ENCODE measurements around the gene AXIN1.
"Not testable (repeated sequence)": the region's sequence is repeated elsewhere in the genome, so short reads cannot be mapped to it uniquely, and the experiment has no call there.

AXIN1 gene

DNA sequence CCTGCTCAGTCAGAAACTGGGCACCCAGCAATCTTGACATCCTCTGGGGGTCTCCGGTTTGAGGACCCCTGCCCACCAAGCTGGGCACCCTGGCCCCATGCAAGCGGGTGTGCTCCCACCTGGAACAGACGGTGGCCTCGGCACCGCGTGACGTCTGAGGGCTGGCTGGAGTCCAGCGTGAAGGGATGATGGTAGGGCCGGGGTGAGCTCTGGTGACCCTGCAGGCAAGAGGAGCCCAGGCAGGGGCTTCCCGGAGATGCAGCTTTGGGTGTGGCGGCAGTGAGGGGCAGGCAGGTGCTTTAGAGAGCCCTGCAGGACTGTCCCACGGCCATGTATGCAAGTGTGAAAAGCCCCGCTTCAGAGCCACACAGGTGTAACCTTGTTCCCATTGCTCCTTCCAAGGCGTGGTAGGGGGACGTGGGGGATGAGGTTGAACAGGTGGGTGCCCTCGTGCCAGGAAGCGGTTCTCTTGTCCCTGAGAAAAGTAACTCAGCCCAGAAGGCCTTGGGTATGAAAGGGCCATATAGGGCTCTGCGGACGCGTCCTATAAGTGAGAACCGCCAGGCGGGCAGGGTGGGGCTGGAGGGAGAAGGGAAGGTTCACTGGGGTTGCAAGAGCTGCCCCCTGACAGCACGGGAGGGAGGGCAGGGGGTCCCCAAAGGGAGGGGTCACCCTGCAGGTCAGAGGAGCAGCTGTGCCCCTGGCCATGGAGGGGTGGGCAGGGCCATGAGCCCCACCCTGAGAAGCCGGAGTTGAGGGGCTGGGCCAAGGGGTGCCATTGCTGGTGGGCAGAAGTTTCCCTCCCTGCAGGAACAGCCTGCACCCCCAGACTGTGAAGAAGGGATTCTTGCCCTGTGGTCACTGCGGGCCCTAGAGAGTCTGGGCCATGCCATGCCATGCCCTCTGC lies 86.0 kb downstream of the AXIN1 start:
- no peak for DNase-seq (ENCODE audit: low spot score)

DNA sequence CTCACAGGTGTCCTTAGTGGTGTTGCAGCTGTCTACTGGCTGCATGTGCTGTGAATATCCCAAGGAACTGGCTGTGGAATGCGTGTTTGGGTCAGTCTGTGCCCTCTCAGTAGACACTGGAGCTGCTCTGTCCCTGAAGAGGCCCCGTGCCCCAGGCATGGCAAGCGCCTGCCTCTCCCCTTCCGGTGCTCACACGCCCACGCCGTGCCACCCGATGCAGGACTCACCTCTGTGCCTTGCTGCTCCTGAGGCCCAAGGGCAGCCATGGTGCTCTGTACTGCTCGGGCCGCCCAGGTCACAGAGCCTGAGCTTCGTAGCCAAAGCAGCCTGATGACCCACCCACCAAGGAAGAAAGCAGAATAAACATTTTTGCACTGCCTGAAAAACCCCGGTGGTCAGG lies 86.8 kb downstream of the AXIN1 start:
- no peak for DNase-seq (ENCODE audit: low spot score)

DNA sequence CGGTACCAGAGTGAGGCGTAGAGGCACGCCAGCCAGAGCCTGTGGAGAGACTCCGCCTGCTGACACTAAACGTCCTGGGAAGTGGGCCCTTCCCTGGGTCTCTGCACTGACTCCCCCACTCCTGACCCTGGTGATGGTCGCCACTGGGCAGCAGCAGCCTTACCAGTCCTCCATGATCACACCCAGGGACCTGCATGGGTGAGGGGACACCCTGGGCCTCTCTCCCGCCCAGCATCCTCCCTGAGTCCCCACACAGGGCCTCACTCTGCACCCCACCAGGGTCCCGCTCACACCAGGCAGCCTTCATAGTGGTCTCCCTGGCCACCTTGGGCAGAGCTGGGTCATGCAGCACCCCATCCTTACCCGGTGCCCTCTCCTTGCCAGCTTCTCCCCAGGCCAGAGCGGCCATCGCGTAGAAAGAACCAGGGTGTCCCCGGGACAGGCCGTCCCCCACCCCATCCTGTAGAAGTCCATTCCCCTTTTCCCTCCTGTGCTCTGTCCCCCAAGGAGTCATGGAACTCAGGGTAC lies 87.5 kb downstream of the AXIN1 start:
- DNase-seq (ENCODE audit: low spot score), result no peak

DNA sequence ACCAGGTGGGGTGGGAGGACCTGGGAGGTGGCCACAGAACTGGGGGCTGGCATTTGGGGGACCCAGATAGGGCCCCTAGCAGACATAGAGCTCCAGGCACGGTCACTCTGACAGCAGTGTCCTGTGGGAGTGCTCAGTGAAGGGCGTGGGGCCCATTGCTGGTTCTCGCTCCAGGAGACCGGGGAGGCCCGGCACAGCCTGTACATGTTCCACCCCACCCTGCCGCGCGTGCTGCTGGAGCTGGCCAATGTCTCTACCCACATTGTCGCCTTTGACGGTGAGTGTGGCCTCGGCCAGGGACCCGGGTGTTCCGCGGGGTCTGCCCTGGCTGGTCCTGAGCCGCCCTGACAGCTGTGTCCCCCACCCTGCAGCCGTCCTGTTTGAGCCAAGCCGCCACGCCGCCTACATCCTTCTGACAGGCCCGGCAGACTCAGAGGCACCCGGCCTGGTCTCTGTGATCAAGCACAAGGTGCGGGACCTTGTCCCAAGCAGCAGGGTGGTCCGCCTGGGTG lies 88.0 kb downstream of the AXIN1 start:
- DNase-seq (ENCODE audit: low spot score), result no peak

DNA sequence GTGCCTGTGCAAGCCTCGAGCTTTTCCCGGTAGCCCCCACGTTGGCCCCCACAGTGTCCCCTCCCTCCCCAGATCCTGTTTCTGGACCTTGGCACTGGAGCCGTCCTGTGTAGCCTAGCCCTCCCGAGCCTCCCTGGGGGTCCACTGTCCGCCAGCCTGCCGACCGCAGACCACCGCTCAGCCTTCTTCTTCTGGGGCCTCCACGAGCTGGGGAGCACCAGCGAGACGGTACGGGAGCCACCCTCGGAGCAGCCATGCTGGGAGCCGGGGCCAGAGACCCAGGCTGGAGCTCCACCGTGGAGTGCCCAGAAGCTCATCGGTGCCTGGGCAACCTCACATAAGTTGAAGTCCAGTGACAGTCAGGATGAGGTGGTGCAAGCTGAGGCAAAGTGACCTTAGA lies 88.6 kb downstream of the AXIN1 start:
- DNase-seq (ENCODE audit: low spot score), result no peak

DNA sequence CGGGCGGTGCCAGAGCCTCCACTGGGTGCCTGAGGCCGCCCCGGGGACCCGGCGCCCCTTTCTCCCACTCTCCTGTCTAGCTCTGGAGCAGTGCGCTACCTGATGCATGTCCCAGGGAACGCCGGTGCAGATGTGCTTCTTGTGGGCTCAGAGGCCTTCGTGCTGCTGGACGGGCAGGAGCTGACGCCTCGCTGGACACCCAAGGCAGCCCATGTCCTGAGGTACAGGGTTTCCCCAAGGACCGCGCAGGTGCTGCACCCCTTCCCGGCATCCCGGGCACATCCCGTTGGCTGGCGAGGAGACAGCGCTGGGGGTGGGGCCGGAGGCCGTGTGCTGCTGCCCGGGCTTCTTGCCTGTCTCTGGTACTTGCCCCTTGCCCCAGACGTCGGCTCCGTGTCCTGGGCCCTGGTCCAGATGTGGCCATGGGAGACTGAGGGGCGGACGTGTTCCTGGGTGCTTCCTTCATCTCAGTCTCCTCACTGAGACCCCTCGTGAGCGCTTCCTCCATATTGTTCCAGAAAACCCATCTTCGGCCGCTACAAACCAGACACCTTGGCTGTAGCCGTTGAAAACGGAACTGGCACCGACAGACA lies 89.2 kb downstream of the AXIN1 start:
- DNase-seq (ENCODE audit: low spot score), result no peak

DNA sequence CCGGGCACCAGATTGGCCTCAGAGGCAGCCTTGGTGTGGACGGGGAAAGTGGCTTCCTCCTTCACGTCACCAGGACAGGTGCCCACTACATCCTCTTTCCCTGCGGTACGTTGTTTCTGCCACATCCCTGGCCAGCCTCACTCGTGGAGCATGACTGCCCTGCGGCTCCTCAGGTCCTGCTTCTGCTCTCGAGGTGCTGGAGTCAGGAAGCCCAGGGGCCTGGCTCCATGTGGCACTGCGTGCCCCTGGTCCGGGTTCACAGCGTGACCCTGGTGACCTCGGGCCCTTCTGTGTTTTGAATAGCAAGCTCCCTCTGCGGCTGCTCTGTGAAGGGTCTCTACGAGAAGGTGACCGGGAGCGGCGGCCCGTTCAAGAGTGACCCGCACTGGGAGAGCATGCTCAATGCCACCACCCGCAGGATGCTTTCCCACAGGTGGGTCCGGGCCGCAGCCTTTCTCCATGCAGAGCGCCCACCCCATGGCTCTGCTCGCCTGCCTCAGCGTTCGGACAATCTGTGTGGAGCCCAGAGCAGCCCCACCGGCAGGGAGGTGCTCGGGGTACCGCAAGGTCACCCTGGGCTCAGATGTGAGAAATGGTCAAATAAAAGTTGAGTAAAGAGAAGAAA lies 90.3 kb downstream of the AXIN1 start:
- no peak for DNase-seq (ENCODE audit: low spot score)

DNA sequence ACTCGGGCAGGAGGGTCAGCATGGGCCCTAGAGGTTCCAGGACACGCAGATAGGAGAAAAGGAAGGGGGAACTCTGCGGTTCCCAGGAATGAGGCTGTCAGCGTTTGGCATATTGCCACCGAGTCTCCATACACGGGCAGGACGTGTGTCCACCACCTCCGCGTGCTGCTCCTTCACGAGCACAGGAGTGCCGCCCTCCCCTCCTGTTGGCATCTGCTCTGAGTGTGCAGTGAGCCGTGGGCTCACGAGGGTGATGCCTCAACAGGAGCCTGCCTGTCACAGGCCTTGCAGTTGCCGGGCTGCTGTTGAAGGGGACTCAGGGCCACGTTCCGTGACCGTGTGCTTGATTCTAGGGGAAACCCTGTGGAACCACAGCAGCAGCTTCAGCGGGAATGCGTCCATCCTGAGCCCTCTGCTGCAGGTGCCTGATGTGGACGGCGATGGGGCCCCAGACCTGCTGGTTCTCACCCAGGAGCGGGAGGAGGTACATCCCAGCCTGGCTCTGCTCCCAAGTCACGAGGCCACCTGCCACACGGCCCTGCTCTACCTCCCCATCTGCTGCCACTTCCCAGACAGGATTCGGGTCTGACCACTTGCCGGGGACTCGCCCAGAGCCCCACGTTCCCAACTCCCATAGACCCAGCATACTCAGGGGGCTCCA lies 91.4 kb downstream of the AXIN1 start:
- no peak for DNase-seq (ENCODE audit: low spot score)

DNA sequence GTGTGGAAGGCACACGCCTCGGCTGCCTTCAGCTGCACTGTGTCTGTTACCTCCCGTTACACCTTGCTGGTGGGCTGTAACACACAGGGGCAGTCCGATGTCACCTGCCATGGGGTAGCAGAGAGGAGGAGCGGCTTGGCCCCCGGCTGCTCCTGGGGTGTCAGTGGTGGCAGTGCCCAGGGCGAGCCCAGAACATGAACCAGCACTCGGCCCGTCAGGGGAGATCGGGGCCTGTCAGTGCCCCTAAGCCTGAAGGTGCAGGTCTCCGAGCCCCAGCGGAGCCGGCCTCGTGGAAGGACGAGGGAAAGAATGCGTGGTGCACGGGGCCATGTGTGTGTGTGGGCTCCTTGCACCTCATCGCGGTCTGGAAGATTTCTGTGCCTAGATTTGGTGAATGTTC lies 92.2 kb downstream of the AXIN1 start:
- DNase-seq (ENCODE audit: low spot score), result no peak

DNA sequence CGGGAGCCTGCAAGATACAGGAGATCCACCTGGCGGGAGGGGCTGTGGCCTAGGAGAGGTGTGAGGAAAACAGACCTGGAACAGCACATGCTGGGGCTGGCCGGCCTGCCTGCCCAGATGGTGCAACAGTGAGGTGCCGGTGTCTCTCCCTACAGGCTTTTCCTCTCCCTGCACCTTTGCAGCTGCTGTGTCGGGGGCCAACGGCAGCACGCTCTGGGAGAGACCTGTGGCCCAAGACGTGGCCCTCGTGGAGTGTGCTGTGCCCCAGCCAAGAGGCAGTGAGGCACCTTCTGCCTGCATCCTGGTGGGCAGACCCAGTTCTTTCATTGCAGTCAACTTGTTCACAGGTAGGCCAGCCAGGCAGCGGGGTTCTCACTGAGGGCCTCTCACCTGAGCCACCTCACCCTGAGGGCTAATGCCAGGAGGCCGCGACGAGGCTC lies 92.7 kb downstream of the AXIN1 start:
- no peak for DNase-seq (ENCODE audit: low spot score)

DNA sequence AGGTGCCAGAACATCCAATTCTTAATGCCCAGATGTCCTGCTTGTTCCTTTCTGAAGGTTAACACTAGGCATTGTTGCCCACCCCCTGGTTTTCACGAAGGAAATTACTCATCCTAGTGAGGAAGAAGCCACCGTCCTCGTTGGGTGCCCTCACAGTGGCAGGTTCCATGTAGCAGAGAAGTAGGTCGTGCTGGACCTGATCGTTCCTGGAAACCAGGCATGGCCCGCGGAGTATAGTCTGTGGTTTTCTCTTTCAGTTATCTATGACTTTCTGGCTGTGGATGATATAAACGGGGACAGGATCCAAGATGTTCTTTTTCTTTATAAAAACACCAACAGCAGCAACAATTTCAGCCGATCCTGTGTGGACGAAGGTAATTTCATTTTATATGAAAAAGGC lies 93.3 kb downstream of the AXIN1 start:
- DNase-seq (ENCODE audit: low spot score), result no peak

DNA sequence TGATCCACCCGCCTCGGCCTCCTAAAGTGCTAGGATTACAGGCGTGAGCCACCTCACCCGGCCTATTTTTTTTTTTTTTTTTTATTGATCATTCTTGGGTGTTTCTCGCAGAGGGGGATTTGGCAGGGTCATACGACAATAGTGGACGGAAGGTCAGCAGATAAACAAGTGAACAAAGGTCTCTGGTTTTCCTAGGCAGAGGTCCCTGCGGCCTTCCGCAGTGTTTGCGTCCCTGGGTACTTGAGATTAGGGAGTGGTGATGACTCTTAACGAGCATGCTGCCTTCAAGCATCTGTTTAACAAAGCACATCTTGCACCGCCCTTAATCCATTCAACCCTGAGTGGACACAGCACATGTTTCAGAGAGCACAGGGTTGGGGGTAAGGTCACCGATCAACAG lies 94.4 kb downstream of the AXIN1 start:
- not testable (repeated sequence) for DNase-seq (ENCODE audit: low spot score)

DNA sequence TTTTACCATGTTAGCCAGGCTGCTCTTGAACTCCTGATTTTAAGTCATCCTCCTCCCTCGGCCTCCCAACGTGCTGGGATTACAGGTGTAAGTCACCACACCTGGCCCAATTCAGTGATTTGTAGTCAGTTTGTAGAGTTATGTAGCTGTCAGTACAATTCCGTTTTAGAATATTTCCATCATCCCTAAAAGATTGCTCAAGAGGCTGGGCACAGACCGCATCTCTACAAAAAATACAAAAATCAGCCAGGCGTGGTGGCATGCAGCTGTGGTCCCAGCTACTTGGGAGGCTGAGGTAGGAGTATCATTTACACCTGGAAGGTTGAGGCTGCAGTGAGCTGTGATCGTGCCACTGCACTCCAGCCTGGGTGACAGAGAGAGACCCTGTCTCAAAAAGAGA lies 97.3 kb downstream of the AXIN1 start:
- no peak for DNase-seq (ENCODE audit: low spot score)

DNA sequence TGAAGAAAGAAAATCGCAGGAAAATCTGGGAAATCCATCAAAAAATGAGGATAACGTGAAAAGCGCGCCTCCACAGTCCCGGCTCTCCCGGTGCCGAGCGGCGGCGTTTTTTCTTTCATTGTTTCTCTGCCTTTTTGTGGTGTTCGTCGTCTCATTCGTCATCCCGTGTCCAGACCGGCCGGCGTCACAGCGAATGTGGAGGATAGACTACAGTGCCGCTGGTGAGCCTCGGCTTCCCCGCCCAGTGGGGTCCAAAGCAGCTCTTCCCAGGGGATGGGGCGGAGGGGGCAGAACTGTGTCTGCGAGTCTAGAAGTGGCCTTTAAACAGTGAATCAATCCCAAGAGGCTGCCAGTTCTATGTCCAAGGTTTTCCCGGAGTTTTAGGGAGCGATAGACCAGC lies 98.1 kb downstream of the AXIN1 start:
- DNase-seq (ENCODE audit: low spot score), result no peak

DNA sequence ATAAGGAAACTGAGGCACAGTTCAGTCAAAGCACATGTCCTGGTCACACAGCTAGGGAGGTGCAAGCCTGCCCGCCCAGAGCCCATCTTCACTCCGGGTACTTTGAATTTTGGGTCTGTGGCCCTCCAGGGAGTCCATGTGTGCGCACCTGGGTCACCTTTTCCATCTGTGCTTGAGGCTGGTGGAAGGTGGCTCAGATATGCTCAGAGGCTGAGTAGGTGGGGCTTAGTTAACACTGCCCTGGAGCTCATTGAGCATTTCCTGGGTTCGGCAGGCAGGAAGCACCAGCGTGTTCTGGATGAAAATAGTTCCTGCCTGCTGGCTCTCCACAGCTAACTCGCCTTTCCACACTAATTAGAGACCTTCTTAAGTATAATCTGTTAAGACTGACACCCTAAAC lies 98.7 kb downstream of the AXIN1 start:
- no peak for DNase-seq (ENCODE audit: low spot score)

DNA sequence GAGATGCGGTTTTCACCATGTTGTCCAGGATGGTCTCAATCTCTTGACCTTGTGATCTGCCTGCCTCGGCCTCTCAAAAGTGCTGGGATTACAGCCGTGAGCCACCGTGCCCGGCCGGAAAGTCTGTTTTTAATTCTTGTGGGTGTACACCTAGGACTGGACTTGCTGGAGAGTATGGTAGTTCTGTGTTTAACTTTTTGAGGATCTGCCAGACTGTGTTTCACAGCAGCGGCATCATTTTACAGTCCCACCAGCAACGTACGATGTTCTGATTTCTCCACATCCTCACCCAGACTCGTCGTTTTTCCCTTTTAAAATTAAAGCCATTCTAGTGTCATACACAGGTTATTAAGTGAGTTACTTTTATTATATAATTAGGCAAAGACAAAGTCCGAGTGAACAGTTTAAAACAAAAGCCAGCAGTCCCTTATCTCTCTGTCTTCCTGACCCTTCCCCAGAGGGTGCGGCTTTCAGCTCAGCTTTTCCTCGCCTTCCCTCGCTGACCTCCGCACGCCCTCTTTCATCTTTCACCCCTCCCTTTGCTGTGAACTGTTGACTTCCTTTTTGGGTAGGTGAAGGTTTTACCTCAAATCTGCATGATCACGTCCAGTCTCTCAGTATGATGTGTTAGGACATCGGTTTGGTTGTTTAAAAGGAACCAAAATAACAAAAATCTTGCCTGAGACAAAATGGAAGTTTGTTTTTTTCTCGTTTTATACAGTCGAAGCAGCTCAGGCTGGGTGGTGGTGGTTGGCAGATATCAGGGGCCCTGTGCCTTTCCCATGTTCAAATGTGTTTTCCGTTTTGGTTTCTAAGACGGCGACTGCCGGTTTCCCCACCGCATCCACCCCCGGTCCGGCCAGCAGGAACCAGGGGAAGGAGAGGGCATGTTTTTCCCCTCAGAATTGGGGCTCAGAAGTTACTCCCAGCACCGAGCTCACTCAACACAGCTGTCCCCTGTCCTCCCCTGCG lies 99.9 kb downstream of the AXIN1 start:
- DNase-seq (ENCODE audit: low spot score), result no peak

DNA sequence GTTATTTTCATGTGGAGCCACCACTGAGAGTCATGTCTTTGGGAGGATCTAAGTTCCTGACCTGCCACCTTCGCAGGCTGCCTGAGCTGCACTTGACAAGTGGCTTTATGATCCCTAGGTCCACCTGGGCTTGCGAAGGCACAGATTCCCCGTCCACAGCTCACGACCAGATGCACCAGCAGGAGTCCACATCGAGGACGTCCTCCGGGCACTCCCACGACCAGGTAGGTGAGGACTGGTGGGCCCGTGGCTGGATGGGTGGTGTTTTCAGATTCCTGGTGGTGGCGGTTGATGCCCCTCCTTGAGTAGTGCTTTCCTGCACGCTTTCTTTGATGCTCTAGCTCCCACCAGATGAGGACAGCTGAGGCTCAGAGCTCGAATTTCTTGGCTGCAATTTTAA lies 103.1 kb downstream of the AXIN1 start:
- DNase-seq (ENCODE audit: low spot score), result no peak

DNA sequence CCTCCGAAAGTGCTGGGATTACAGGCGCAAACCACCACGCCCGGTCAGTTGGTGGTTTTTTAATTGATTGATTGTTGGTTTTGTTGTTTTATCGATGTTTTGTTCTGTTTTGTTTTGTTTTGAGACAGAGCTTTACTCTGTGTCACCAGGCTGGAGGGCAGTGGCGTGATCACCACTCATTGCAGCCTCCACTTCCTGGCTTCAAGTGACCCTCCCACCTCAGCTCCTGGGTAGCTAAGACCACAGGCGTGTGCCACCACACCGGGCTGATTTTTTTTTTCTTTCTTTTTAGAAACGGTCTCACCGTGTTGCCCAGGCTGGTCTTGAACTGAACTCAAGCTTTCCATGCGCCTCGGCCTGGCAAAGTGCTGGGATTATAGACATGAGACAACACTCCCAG lies 105.5 kb downstream of the AXIN1 start:
- no peak for DNase-seq (ENCODE audit: low spot score)

DNA sequence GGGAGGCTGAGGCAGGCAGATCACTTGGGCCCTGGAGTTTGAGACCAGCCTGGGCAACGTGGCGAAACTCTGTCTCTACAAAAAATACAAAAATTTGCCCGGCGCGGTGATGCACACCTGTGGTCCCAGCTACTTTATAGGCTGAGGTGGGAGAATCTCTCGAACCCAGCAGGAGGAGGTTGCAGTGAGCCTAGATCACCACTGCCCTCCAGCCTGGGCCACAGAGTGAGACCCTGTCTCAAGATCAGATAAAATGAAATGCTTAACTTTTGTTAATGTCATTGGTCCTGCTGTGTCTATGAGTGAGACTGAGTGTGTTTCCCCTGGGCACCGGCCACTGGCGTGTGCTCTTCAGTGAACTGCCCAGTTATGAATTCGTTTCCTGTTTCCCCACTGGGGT lies 107.4 kb downstream of the AXIN1 start:
- DNase-seq (ENCODE audit: low spot score), result no peak

DNA sequence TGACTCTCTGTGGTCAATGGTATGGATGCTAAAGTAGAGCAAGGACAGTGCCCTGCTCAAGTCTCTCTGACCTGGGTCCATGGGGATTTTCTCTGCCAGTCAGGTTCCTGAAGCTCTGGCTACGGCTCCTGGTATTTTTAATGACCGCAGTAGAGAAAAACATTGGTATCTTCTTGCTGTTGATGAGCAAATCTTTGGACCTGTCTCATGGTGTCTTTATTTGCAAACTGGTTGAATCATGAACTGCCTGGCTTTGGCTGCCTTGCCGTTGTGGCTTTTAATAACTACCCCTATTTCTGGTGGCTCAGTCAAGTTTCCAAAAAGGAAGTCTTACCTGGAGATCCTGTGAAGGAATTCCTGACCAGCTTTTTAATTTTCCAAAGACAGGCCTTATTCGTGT lies 109.2 kb downstream of the AXIN1 start:
- no peak for DNase-seq (ENCODE audit: low spot score)

DNA sequence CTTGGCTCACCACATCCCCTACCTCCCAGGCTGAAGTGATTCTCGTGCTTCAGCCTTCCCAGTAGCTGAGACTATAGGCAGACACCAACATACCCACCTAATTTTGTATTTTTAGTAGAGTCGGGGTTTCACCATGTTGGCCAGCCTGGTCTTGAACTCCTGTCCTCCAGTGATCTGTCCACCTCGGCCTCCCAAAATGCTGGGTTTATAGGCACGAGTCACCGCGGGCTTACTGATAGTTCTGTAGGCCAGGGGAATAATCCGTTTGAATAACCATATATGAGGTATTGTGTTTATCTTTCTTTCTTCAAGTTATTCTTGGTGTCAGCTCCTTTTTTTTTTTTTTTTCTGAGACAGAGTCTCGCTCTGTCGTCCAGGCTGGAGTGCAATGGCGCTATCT lies 110.2 kb downstream of the AXIN1 start:
- no peak for DNase-seq (ENCODE audit: low spot score)
